K562 (cell line): Measurements from ENCODE around the gene ATP1A3. TPM values are rescaled to one million over a fixed set of nuclear protein-coding genes. Genes with fewer than 3 reads are reported as not detected.

Experiments
- ATAC-seq: fragments of 200-7000 bp; cut with Tn5 transposase; 3 replicates; pipeline ENCODE4 v1.9.1; 2020; ENCODE audit warnings: moderate library complexity
- BruUV-seq: library from RNA; stranded (reverse); fragments of 400-500 nt; replicated peaks from 2 replicates; lab custom pipeline; 2021; lab: Mats Ljungman, UMichigan
- CTCF ChIA-PET: fragments of 300-600 bp; formaldehyde crosslinking; extraction: SDS; loops from one replicate; lab custom pipeline; 2021; ENCODE audit warnings: low intra/inter-chr PET ratio; lab: Yijun Ruan, JAX
- POLR2A ChIA-PET: fragments of 300-600, 350-650 bp; sonication (Branson Sonifier 250); formaldehyde crosslinking; extraction: SDS; loops from one replicate; lab custom pipeline; 2021; ENCODE audit warnings: antibody characterized with exemption, inconsistent platforms; lab: Yijun Ruan, JAX
- DNase-seq, 4 experiments: peaks; one replicate each; pipeline versions ENCODE4 v3.0.0 to v3.0.0-alpha.2; 2011 to 2018; ENCODE audit warnings: low spot score in 3 of 4, mixed read lengths in 3 of 4; ENCODE audit errors: extremely low read depth in 1 of 4
- FAIRE-seq: peaks from 2 replicates; lab custom pipeline; 2011; peaks lifted over from hg19 to GRCh38; lab: Jason Lieb, UNC
- H2AFZ ChIP-seq: 2 replicates; pipeline ENCODE4 v1.6.0; 2011; ENCODE audit warnings: low read depth, low read length, control low read depth, inconsistent platforms
- H3K27ac ChIP-seq: fragments of 200-600 bp; 3 replicates; pipeline ENCODE4 v1.8.0; 2011; ENCODE audit warnings: low read depth, mild to moderate bottlenecking, control low read depth, inconsistent platforms, low read length, moderate library complexity, mixed read lengths; ENCODE audit errors: extremely low read depth
- H3K27me3 ChIP-seq, 2 experiments: fragments of 300-600 bp in 1 of 2; 2 replicates in 1 of 2; 3 replicates in 1 of 2; pipeline versions ENCODE4 v1.6.0 to v1.8.0; 2011; ENCODE audit warnings: inconsistent platforms in 2 of 2, low read length in 2 of 2, mild to moderate bottlenecking in 1 of 2, mixed read lengths in 1 of 2, moderate library complexity in 1 of 2; ENCODE audit not compliant: control insufficient read depth in 2 of 2, insufficient read depth in 2 of 2
- H3K36me3 ChIP-seq: fragments of 300-600 bp; 3 replicates; pipeline ENCODE4 v1.8.0; 2011; ENCODE audit warnings: mild to moderate bottlenecking, low read length, inconsistent platforms; ENCODE audit not compliant: control insufficient read depth, insufficient read depth
- H3K4me1 ChIP-seq, 2 experiments: fragments of 200-600 bp in 1 of 2; replicated peaks in 1 of 2; 2 replicates in 1 of 2; 3 replicates in 1 of 2; pipeline versions ENCODE4 v1.5.1 to v1.8.0; 2011; ENCODE audit warnings: inconsistent platforms in 2 of 2, low read length in 2 of 2, mild to moderate bottlenecking in 1 of 2, mixed read lengths in 1 of 2, moderate library complexity in 1 of 2; ENCODE audit not compliant: control insufficient read depth in 2 of 2, insufficient read depth in 2 of 2
- H3K4me2 ChIP-seq: 2 replicates; pipeline ENCODE4 v1.6.1; 2011; ENCODE audit warnings: low read length, control low read depth, inconsistent platforms, mixed read lengths; ENCODE audit not compliant: insufficient read depth
- H3K4me3 ChIP-seq: fragments of 200-600 bp; sonication (generic), shearing (Covaris generic); 2 replicates; pipeline ENCODE4 v1.5.1; 2016; ENCODE audit warnings: control low read depth, inconsistent platforms
- H3K79me2 ChIP-seq: fragments of 200-600 bp; 3 replicates; pipeline ENCODE4 v1.8.0; 2011; ENCODE audit warnings: low read length, inconsistent platforms; ENCODE audit not compliant: control insufficient read depth, insufficient read depth
- H3K9ac ChIP-seq, 2 experiments: 2 replicates each; pipeline versions ENCODE4 v1.6.0 to v1.6.1; 2011; ENCODE audit warnings: low read depth in 2 of 2, low read length in 2 of 2, control low read depth in 1 of 2, inconsistent platforms in 1 of 2, mild to moderate bottlenecking in 1 of 2, mixed read lengths in 1 of 2; ENCODE audit not compliant: insufficient read depth in 1 of 2
- H3K9me1 ChIP-seq: one replicate; pipeline ENCODE4 v1.6.0; 2011; ENCODE audit warnings: inconsistent platforms, mild to moderate bottlenecking, low read length, moderate library complexity; ENCODE audit not compliant: control insufficient read depth, insufficient read depth
- H3K9me3 ChIP-seq: replicated peaks from 2 replicates; pipeline ENCODE4 v1.5.1; 2011; ENCODE audit warnings: low read depth, low read length, inconsistent platforms; ENCODE audit not compliant: control insufficient read depth, insufficient read depth
- H4K20me1 ChIP-seq: replicated peaks from 2 replicates; pipeline ENCODE4 v1.6.1; 2011; ENCODE audit warnings: low read length, inconsistent platforms, mixed read lengths; ENCODE audit not compliant: control insufficient read depth, insufficient read depth
- CEBPG ChIP-seq, 3 experiments: fragments of 200-800 bp in 1 of 3; sonication (Bioruptor generic) in 1 of 3; sonication (generic) in 1 of 3; formaldehyde crosslinking in 1 of 3; IDR thresholded peaks in 2 of 3; conservative IDR thresholded peaks in 1 of 3; 2 replicates each; pipeline versions ENCODE4 v1.6.1 to v1.8.0; 2016 to 2022; ENCODE audit warnings: missing compliant biosample characterization in 2 of 3, missing genetic modification characterization in 2 of 3, mild to moderate bottlenecking in 1 of 3, missing genetic modification reagents in 1 of 3
- CHD4 ChIP-seq: fragments of 200-600 bp; sonication (generic); IDR thresholded peaks from 3 replicates; pipeline ENCODE4 v1.6.1; 2012; ENCODE audit warnings: low read depth, mild to moderate bottlenecking, mixed read lengths, low read length, inconsistent platforms; ENCODE audit not compliant: insufficient read depth, insufficient replicate concordance, poor library complexity, severe bottlenecking
- DPF2 ChIP-seq: fragments of 450-650 bp; IDR thresholded peaks from 2 replicates; pipeline ENCODE4 v1.6.1; 2016
- FOXA3 ChIP-seq, 2 experiments: fragments of 450-650 bp in 1 of 2; sonication (generic) in 1 of 2; formaldehyde crosslinking; IDR thresholded peaks in 1 of 2; conservative IDR thresholded peaks in 1 of 2; 2 replicates each; pipeline versions ENCODE4 v1.4.0 to v1.8.0; 2020 to 2022; ENCODE audit warnings: mild to moderate bottlenecking in 2 of 2, missing genetic modification reagents in 1 of 2
- GTF2A2 ChIP-seq: IDR thresholded peaks from 2 replicates; pipeline ENCODE4 v1.6.1; 2016; ENCODE audit warnings: mild to moderate bottlenecking, missing genetic modification characterization, missing compliant biosample characterization
- GTF2E2 ChIP-seq: fragments of 200-800 bp; sonication (Bioruptor generic); IDR thresholded peaks from 2 replicates; pipeline ENCODE4 v1.6.1; 2016; ENCODE audit warnings: missing genetic modification characterization, missing compliant biosample characterization
- IRF2 ChIP-seq: sonication (generic); formaldehyde crosslinking; IDR thresholded peaks from 2 replicates; pipeline ENCODE4 v1.8.1; 2022; ENCODE audit warnings: mild to moderate bottlenecking, missing genetic modification reagents
- KLF6 ChIP-seq: fragments of 250-450 bp; sonication (Bioruptor Pico); IDR thresholded peaks from 2 replicates; pipeline ENCODE4 v1.4.0; 2020; ENCODE audit warnings: mild to moderate bottlenecking, moderate library complexity, borderline replicate concordance
- MAZ ChIP-seq, 2 experiments: fragments of 450-650 bp in 1 of 2; sonication (generic) in 1 of 2; formaldehyde crosslinking; IDR thresholded peaks in 1 of 2; conservative IDR thresholded peaks in 1 of 2; 2 replicates each; pipeline versions ENCODE4 v1.4.0 to v1.5.0; 2020; ENCODE audit warnings: mild to moderate bottlenecking in 1 of 2, missing genetic modification reagents in 1 of 2
- MCM3 ChIP-seq: fragments of 450-650 bp; IDR thresholded peaks from 2 replicates; pipeline ENCODE4 v1.6.1; 2016
- RBM34 ChIP-seq: fragments of 200-400 bp; formaldehyde crosslinking; IDR thresholded peaks from 2 replicates; pipeline ENCODE4 v1.6.1; 2018; ENCODE audit warnings: low read length, borderline replicate concordance; ENCODE audit not compliant: insufficient read depth
- RFX1 ChIP-seq: fragments of 450-650 bp; IDR thresholded peaks from 2 replicates; pipeline ENCODE4 v1.6.1; 2016; ENCODE audit warnings: mild to moderate bottlenecking, moderate library complexity
- YBX1 ChIP-seq: fragments of 450-650 bp; IDR thresholded peaks from 2 replicates; pipeline ENCODE4 v1.7.1; 2016; ENCODE audit warnings: mild to moderate bottlenecking
- ZNF121 ChIP-seq: sonication (generic); formaldehyde crosslinking; conservative IDR thresholded peaks from 2 replicates; pipeline ENCODE4 v1.8.0; 2022; ENCODE audit warnings: missing genetic modification reagents
- ZNF184 ChIP-seq: sonication (generic); formaldehyde crosslinking; IDR thresholded peaks from 2 replicates; pipeline ENCODE4 v1.5.0; 2020; ENCODE audit warnings: missing genetic modification reagents
- ZNF408 ChIP-seq: fragments of 250-450 bp; sonication (Bioruptor Pico); IDR thresholded peaks from 2 replicates; pipeline ENCODE4 v1.4.0; 2020; ENCODE audit warnings: low read depth, mild to moderate bottlenecking, moderate library complexity
- WGBS: fragments of 100-300 bp; shearing (Covaris generic); methylation state at CpG from one replicate; pipeline ENCODE4 v1.1.6; 2016; ENCODE audit warnings: low coverage, mixed read lengths; ENCODE audit not compliant: insufficient coverage; ENCODE audit errors: missing lambda C conversion rate; 5-methylcytosine and 5-hydroxymethylcytosine counted together
- in situ Hi-C: fragments of 300-500 bp; cut with MboI; formaldehyde crosslinking; loops from 4 replicates; pipeline ENCODE4 v1.15.0; 2018; ENCODE audit warnings: inconsistent platforms, mixed read lengths
- intact Hi-C: fragments of 100-400 bp; cut with micrococcal nuclease; formaldehyde crosslinking; loops from 2 replicates; pipeline ENCODE4 v1.14.2; 2022
- polyA plus RNA-seq, 8 experiments: library from polyadenylated mRNA; depleted of rRNA in 4 of 8; stranded (reverse) in 5 of 8; unstranded in 3 of 8; fragments of >200 nt; fragmentation: Nextera tagmentation in 2 of 8; fragmentation: Illumina TruSeq in 1 of 8; extraction: Ambion mirVana in 2 of 8; extraction: Trizol in 1 of 8; gene quantifications; 2 replicates each; pipeline versions ENCODE4 v1.2.1 to v1.2.3, GENCODE V29; 2011 to 2014; ENCODE audit warnings: inconsistent platforms in 1 of 8, missing spikeins in 1 of 8
- total RNA-seq, 7 experiments: library from RNA; depleted of rRNA in 6 of 7; stranded (reverse); fragments of >200 nt in 6 of 7; fragmentation: Illumina TruSeq in 2 of 7; extraction: Trizol in 2 of 7; gene quantifications; 2 replicates each; pipeline versions ENCODE4 v1.2.1 to v1.2.3, GENCODE V29; 2011 to 2021; ENCODE audit warnings: low replicate concordance in 1 of 7
- TF ChIP-seq, protein P1 (sequence below): IDR thresholded peaks from 2 replicates; pipeline ENCODE4 v1.6.1; 2016; ENCODE audit warnings: missing genetic modification characterization, missing compliant biosample characterization
- TF ChIP-seq, protein P2 (sequence below), 3 experiments: fragments of 200-800 bp in 1 of 3; sonication (Bioruptor generic) in 1 of 3; sonication (generic) in 1 of 3; formaldehyde crosslinking in 1 of 3; IDR thresholded peaks; 2 replicates each; pipeline versions ENCODE4 v1.6.1 to v1.8.0; 2016 to 2022; ENCODE audit warnings: mild to moderate bottlenecking in 2 of 3, missing compliant biosample characterization in 2 of 3, missing genetic modification characterization in 2 of 3, missing genetic modification reagents in 1 of 3

ATP1A3 gene
- total and polyA plus RNA-seq, 9 of the 15 experiments (the other 6 are each of a cell fraction or from before 2014, with no cell fraction given) = 0.03 to 1.0 (median 0.17) TPM; not detected in 3

- H3K4me3 ChIP-seq = no peak overlapping the region
- H3K9ac ChIP-seq = no peak overlapping the region
- H3K36me3 ChIP-seq = no peaks in the 10 kb centered on the region
- ATAC-seq (no peak), DNase-seq (no peak)
- peaks cover 8% of the 10 kb centered on the region; the same call in 1 of the 2 replicates for H4K20me1 ChIP-seq
- H3K27me3 ChIP-seq = peaks cover 14 to 36% of the 10 kb centered on the region in 2 experiments; a peak in 4 of 5 replicates
- no TSS peak for BruUV-seq
- TF ChIP-seq MAZ (CRISPR knock-in tag; conservative IDR thresholded peaks at IDR 0.05 in 1 of 2, IDR thresholded peaks at IDR 0.05 in 1 of 2) = no peak
- TF ChIP-seq ZNF408 (CRISPR knock-in tag) = no peak
- TF ChIP-seq MCM3 = no peak
- TF ChIP-seq, protein P1, sequence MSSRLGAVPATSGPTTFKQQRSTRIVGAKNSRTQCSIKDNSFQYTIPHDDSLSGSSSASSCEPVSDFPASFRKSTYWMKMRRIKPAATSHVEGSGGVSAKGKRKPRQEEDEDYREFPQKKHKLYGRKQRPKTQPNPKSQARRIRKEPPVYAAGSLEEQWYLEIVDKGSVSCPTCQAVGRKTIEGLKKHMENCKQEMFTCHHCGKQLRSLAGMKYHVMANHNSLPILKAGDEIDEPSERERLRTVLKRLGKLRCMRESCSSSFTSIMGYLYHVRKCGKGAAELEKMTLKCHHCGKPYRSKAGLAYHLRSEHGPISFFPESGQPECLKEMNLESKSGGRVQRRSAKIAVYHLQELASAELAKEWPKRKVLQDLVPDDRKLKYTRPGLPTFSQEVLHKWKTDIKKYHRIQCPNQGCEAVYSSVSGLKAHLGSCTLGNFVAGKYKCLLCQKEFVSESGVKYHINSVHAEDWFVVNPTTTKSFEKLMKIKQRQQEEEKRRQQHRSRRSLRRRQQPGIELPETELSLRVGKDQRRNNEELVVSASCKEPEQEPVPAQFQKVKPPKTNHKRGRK (tag) = no peak
- no peak for TF ChIP-seq GTF2A2 (tag)
- no peak for TF ChIP-seq ZNF121 (CRISPR knock-in tag)
- TF ChIP-seq DPF2 = no peak
- 0 out of 2 replicates have a peak, but pooled peaks have one; percentile 16 for TF ChIP-seq CEBPG (CRISPR knock-in tag; IDR thresholded peaks at IDR 0.05)
- TF ChIP-seq CEBPG (tag; conservative IDR thresholded peaks at IDR 0.05 in 1 of 2, IDR thresholded peaks at IDR 0.05 in 1 of 2) = no peak
- no peak for TF ChIP-seq YBX1
- TF ChIP-seq FOXA3 (CRISPR knock-in tag; conservative IDR thresholded peaks at IDR 0.05 in 1 of 2, IDR thresholded peaks at IDR 0.05 in 1 of 2) = 0 out of 4 replicates have a peak, but pooled peaks of 1 of the 2 experiments have one; percentile 22
- TF ChIP-seq RFX1 = no peak
- TF ChIP-seq, protein P2, sequence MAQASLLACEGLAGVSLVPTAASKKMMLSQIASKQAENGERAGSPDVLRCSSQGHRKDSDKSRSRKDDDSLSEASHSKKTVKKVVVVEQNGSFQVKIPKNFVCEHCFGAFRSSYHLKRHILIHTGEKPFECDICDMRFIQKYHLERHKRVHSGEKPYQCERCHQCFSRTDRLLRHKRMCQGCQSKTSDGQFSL (CRISPR knock-in tag; IDR thresholded peaks at IDR 0.05) = no peak
- TF ChIP-seq, protein P2 (tag; IDR thresholded peaks at IDR 0.05) = no peak
- no peak for TF ChIP-seq ZNF184 (CRISPR knock-in tag)
- TF ChIP-seq IRF2 (CRISPR knock-in tag) = peak; percentile 72; the same call in 1 of the 2 replicates
- TF ChIP-seq CHD4 = no peak
- no peak for TF ChIP-seq GTF2E2
- TF ChIP-seq RBM34 = no peak
- TF ChIP-seq KLF6 (CRISPR knock-in tag) = no peak
- TF ChIP-seq, all 486 proteins: peak for 3
- in situ Hi-C loops = no loop called here
- intact Hi-C loops = no loop called here
- H3K9me1 ChIP-seq = no peaks in the 10 kb centered on the region
- no peak overlapping the region for H3K4me2 ChIP-seq
- 66% methylated on average over 33 of the region's 33 CpGs for WGBS
- H3K27ac ChIP-seq = no peak overlapping the region; the same call in 2 of the 3 replicates
- no peaks in the 10 kb centered on the region; the same call in 1 of the 2 replicates for H3K9me3 ChIP-seq
- H2AFZ ChIP-seq = no peak overlapping the region
- CTCF ChIA-PET = no interaction called here
- H3K4me1 ChIP-seq = peaks cover 0 to 28% of the 10 kb centered on the region in 2 experiments; a peak in 3 of 5 replicates
- FAIRE-seq = peak; percentile 72
- H3K79me2 ChIP-seq = no peaks in the 10 kb centered on the region
- POLR2A ChIA-PET = interaction anchor here (1.0 kb wide), 1 partner anchor 31 kb away, joined by 4 read pairs; no protein-coding TSS in a partner anchor
Measured at GRCh38 chr19:41919948-41920712, 73.9 kb downstream of the ATP1A3 start.
